TTC549 (cell line): ENCODE data around the gene TPRG1L.
"Not testable (repeated sequence)": the region's sequence is repeated elsewhere in the genome, so short reads cannot be mapped to it uniquely, and the experiment has no call there.

ENCODE experiments used
- FAIRE-seq: peaks from 2 replicates; lab custom pipeline; 2012; peaks lifted over from hg19 to GRCh38; lab: Jason Lieb, UNC

Gene TPRG1L

GRCh38 chr1:3609769-3610526 lies 14.9 kb upstream of the TPRG1L start:
- no peak for FAIRE-seq

GRCh38 chr1:3610527-3611169 lies 14.2 kb upstream of the TPRG1L start:
- no peak for FAIRE-seq

- no peak for FAIRE-seq
Measured at GRCh38 chr1:3611170-3612019, 13.4 kb upstream of the TPRG1L start, which contains the start of gene MEGF6. TSS of gene MEGF6 (minus strand) at chr1:3611508. CDS start at chr1:3611268, 240 bp downstream.

- FAIRE-seq, result no peak
Measured at GRCh38 chr1:3612123-3612522, 12.7 kb upstream of the TPRG1L start.

GRCh38 chr1:3614755-3615742 lies 9.8 kb upstream of the TPRG1L start:
- FAIRE-seq, result no peak

GRCh38 chr1:3616861-3617260 lies 8.0 kb upstream of the TPRG1L start:
- FAIRE-seq, result no peak

- FAIRE-seq, result no peak
Measured at GRCh38 chr1:3617806-3618345, 6.9 kb upstream of the TPRG1L start.

- FAIRE-seq, result no peak
Measured at GRCh38 chr1:3618531-3618880, 6.3 kb upstream of the TPRG1L start.

GRCh38 chr1:3618881-3619671 lies 5.7 kb upstream of the TPRG1L start:
- no peak for FAIRE-seq

- no peak for FAIRE-seq
Measured at GRCh38 chr1:3620708-3621107, 4.1 kb upstream of the TPRG1L start.

GRCh38 chr1:3621151-3621671 lies 3.6 kb upstream of the TPRG1L start:
- FAIRE-seq, result peak; percentile 28

GRCh38 chr1:3622102-3622501 lies 2.7 kb upstream of the TPRG1L start:
- FAIRE-seq, result not testable (repeated sequence)

- no peak for FAIRE-seq
Measured at GRCh38 chr1:3623441-3624199, 1.2 kb upstream of the TPRG1L start.

- no peak for FAIRE-seq
Measured at GRCh38 chr1:3625151-3625907, 514 bp downstream of the TPRG1L start.

- no peak for FAIRE-seq
Measured at GRCh38 chr1:3626025-3626424, 1.2 kb downstream of the TPRG1L start.

GRCh38 chr1:3627515-3628253 lies 2.9 kb downstream of the TPRG1L start:
- FAIRE-seq, result no peak

- no peak for FAIRE-seq
Measured at GRCh38 chr1:3628445-3628844, 3.6 kb downstream of the TPRG1L start.

- FAIRE-seq, result no peak
Measured at GRCh38 chr1:3629561-3630160, 4.8 kb downstream of the TPRG1L start.
